NCI-H69 (cell line): ENCODE measurements around the gene HDAC4.
A peak's percentile ranks its signal among the peaks of the same experiment; 100 is the strongest.
"Not testable (repeated sequence)": the region's sequence is repeated elsewhere in the genome, so short reads cannot be mapped to it uniquely, and the experiment has no call there.

Experiments
- DNase-seq: peaks from one replicate; lab custom pipeline; 2025; lab: John Stamatoyannopoulos, UW

Gene HDAC4

DNA sequence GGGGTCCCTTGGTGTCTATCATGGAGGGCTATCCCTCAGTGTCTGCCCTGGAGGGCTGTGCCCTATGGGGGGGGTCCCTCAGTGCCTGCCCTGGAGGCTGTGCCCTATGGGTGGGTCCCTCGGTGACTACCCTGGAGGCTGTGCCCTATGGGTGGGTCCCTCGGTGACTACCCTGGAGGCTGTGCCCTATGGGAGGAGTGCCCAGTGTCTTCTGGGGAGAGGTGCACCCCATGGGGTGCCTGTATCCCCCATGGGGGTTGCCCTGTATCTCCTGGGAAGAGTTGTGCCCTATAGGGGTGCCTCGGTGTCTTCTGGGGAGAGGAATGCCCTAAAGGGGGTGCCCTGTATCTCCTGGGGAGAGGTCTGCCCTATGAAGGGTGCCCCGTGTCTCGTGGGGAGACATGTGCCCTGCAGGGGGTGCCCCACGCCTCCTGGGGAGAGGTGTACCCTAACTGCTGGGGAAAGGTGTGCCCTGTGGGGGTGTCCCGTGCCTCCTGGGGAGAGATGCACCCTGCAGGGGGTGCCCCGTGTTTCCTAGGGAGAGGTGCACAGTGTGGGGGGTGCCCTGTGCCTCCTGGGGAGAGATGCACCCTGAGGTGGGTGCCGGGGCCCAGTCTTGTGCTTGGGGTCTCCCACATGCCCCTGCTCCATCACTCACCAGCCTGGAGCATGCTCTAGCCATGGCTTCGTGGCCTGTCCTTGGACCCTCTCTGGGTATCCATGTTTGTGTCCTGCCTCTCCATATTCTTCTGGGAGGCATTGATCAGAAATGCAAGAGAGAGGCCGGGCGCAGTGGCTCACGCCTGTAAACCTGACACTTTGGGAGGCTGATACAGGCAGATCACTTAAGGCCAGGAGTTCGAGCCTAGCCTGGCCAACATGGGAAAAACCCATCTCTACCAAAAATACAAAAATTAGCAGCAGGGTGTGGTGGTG lies 215.6 kb downstream of the HDAC4 start:
- DNase-seq: no peak

DNA sequence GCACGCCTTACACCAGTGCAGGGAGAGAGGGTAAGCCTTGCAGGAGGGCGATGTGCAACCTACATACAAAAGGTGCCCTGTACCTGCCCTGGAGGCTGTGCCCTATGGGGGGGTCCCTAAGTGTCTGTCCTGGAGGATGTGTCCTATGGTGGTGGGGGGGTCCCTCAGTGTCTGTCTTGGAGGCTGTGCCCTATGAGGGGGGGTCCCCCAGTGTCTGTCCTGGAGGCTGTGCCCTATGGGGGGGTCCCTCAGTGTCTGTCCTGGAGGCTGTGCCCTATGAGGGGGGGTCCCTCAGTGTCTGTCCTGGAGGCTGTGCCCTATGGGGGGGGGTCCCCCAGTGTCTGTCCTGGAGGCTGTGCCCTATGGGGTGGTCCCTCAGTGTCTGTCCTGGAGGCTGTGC lies 216.6 kb downstream of the HDAC4 start:
- DNase-seq: no peak

DNA sequence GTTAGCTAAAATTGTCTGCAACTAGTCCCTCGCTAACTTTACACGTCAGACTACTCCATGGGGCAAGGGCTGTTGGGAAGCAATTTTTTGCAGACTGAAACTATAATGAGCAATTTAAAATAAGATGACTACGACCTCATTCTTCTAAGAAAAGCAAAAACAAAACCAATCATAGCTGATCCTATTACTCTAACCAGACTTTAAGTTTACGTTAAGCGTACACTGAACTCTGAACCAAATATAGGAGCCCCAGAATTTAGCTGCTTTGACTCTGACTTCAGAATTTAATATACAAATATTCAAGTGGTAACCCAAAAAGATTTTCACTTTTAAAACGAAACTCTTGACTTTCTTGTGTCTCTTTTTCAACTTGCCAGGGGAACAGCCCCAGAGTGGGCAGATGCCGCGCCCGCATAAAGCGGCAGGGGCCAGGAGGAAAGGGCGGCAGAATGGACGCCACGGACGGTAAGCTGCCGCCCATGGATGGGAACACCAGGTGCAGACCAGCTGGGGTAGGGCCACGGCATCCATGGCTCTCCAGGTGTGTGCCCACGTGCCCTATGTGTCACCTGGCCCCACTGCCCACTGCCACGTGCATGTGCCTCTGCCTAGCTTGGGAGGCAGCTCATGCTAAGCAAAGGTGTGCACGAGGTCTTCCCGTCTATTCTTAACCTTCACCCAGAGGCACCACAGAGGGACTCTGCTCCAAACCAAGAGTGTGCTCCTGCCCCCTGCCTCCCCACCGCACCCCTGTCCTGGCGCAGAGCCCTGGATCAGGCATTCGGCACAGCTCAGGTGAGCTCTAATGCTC lies 217.6 kb downstream of the HDAC4 start:
- no peak for DNase-seq

DNA sequence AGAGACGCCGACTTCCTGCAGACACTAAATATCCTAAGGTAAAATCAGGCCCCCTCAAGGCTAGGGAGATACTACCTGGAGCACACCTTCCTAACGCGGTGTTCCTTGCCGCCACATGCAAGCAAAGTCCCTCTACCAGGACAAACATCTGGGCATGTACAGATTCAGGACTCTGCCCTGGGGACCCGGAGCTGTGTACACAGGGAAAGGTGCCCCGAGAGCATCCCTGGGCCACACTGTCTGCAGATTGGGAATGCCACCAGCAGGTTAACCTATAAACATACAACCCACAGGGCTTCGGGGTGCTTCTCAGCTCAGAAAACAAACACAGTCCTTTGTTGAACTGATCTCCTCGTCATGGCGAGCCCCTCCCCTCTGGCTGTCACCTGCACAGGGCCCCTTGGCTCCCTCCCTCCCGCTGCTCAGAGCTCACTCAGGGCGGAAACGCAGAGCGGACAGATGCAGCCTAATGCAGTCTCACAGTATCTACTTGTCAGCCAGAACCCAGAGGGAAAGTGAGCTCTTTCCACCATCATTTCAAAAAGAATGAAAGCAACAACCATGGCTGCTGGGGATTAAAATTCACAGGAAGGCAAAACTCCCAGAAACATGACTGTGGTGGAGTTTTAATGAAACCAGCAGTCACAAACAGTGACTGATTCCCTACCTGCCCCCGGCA lies 218.8 kb downstream of the HDAC4 start:
- DNase-seq: peak; percentile 89

DNA sequence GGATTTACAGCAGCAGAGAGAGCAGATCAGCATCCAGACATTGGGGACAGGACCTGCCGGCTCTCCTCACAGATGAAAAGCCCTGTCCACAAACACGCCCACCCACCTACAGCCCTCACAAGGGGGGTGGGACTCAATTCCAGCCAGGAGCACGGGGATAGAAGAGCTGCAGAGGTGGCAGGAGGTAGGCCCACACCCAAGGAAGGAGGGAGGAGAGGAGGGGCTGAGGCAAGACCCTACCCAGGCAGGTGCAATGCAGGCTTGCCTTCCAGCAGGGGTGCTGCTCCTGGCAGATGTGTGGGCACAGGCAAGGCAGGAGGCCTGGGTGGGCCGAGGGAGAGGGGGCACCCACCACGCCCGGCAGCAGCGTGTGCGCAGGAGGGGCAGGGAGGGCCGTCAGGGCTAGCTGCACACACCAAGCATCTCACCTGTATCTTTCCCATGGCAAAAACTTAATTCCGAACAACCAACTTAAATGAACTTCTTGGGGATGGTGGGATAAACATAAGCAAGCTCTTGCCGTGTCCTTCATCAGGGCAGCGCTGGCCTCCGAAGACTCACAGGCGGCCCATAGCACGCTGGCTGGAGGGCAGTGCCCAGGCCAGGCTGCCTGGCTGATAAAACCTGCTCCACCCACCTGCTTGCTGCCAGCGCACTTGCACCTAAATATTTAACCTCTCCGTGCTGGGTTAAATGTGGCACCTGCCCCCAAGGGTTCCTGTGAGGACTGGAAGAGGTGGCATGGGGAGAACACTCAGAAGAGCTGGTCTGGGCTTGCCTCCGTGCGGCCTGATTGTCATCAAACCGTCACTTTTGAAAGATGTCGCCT lies 219.5 kb downstream of the HDAC4 start:
- DNase-seq: peak; percentile 89

DNA sequence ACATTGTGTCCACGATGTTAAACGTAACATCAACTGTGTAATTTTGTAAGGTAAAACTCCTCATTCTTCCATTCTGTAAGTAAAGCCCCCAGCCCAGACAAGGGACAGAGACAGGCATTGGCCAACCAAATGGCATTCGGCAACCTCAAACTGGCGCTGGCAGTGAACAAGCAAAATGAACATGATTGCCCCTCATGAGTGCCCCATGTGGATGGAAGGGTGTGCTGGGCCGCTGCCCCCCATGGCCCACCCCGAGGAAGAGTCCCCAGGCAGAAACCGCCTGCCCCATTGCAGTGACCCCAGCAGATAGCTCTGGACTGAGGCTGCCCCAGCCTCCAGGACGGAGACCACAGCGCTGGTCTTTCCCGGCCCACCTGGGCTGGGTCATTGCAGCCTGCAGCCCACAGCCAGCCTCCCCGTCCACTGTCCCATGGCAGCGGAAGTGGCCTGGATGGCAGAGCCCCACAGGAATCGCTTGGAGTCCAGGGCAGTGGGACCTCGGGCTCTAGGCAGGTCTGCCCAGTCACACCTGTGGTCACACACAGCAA lies 220.2 kb downstream of the HDAC4 start:
- DNase-seq: no peak

DNA sequence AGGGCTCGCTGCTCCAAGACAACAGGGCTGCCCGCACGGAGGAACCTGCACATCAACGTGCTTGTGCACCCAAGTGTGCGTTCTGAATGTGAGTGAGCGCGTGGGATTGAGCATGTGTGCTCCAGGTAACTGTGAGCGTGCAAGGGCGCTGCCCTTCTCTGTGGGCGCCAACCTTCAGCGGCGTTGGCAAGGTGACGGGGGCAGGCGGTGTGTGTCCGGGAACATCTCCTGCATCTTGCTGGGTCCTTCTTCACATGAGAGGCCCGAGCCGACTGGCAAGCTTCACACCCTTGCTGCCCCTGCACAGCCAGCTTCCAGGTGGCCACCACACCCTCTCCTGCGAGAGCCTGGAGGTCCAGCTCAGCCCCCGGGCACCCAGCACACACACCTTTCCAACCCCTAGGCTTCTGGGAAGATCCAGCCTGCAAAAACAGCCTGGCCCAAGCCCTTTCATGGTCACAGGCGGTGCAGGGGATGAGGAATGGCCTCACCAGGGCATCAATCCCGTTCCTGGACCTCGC lies 220.9 kb downstream of the HDAC4 start:
- DNase-seq: no peak

DNA sequence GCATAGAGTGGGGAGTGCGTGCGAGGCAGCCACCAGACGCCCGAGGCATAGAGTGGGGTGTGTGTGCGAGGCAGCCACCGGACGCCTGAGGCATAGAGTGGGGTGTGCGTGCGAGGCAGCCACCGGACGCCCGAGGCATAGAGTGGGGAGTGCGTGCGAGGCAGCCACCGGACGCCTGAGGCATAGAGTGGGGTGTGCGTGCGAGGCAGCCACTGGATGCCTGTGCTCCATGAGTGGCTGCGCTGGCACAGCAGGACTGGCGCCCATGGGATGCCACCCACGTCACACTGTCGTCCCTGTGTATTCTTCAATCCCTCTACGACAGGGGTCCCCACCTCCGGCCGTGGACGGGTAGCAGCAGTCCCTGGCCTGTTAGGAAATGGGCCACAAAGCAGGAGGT lies 221.9 kb downstream of the HDAC4 start:
- no peak for DNase-seq

DNA sequence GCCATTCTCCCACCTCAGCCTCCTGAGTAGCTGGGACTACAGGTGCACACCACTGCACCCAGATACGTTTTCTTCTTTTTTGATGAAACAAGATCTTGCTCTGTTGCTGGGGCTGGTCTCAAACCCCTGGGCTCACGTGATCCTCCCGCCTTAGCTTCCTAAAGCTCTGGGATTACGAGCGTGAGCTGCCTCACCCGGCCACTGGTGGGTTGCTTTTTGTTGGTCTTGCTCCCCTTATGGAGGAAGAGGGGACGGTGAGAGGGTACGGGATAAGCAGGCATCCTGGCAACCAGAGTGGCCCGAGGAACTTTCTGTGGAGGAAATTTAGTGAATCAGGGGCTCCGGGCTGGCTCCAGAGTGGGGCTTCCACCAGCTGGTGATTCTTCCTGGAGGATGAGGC lies 222.3 kb downstream of the HDAC4 start:
- DNase-seq: no peak

DNA sequence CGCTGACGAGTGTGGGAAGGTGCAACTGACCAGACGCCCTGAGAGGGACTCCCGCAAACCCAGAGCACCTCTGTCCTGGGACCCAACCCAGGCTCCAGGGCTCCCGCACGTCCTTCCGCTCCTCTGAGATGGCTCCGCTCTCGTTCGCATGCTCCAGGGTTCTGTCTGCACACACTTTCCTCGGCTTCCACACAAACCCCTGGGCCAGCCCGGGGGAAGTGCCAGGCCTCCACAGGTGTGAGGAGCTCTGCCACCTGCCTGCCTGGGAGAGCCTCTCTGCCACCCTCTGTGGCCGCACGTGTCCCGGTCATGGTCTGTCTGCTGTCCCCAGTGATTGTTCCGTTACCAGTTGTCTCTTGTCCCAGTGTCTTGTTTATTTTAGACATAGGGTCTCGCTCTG lies 222.9 kb downstream of the HDAC4 start:
- no peak for DNase-seq

DNA sequence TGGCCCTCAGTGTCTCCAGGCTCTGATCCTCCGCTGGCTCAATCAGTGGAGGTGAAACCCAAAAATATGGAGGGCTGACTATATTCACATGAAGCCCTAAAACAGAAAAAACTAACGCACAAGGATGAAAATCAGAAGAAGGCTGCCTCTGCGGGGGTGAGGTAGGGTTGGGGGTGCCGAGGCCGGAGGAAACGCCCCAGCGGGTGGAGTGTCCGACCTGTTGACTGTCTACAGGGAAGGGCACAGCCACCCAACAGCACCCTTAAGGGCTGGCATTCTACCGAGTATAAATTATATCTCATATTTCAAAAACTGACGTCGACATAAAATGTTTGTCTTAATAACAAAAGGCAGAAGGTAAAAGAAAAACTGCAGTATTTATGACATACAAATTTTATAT lies 223.5 kb downstream of the HDAC4 start:
- no peak for DNase-seq

DNA sequence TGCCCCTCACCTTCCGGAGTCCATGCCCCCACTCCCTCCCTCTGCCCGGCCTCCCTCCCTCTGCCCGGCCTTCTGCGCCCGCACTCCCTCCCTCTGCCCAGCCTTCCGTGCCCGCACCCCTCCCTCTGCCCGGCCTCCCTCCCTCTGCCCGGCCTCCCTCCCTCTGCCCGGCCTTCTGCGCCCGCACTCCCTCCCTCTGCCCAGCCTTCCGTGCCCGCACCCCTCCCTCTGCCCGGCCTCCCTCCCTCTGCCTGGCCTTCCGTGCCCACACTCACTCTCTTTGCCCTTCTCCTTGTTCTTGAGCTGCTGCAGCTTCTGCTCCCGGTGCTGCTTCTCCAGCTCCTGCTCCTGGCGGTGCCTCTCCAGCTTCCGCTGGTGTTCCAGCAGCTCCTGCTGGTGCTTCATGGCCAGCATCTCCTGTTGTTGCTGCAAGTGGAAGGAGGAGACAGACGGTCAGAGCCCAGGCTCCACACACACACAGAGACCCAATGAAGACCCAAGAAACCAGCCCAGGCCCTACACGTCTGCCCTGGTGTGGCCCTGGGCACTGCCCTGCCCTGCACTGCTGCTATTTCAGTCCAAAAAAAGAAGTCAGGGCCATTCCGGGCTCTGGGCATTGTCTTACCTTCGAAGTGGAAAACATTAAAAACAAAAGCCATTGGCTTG lies 224.5 kb downstream of the HDAC4 start:
- not testable (repeated sequence) for DNase-seq

DNA sequence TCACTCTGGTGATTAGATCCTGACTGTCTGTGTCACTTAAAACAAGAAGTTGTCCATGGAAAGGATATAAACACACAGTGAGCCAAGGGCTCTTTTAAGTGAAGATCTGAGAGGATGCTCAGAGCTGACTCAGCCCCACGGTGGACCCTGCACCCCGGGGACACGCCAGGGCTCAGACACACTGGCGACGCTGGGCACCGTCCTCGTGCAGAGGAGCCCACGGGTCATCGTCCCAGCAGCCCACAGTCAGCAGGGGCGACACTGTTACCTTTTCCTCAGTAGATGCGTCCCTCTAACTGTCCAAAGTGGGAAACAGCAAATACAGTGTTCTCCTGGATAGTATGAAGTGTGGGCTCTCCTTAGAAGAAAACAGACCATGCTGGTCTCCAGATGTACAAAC lies 225.6 kb downstream of the HDAC4 start:
- DNase-seq: no peak

DNA sequence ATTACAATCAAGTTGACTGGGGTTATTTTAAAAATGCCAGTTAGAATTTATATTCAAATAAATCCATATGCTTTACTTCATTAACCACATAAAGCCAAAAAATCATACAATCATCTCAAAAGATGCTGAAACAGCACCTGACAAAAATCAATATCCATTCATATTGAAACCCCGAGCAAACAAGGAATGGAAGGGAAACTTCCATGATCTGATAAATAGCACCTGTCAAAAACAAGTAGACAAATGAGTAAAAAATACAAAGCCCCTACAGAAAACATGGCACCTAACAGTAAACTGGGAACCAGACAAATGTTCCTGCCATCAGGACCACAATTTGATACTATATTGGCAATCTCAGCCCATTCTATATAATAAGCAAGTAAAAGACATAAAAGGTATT lies 227.5 kb downstream of the HDAC4 start:
- no peak for DNase-seq

DNA sequence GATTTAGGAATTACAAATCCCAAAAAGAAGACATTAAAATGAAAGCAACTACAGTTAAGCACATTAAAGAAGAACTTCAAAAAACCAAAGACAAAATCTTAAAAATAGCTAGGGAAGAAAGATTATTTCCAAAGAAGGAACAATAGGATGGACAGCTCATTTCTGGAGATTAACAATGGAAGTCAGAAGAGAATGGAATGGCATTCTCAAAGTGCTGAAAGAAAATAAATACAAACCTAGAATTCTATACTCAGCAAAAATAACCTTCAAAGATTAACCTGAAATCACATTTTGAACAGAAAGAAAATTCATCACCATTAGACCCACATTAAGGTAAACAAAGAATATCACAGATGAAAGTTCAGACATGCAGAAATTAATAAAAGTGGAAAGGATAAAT lies 229.2 kb downstream of the HDAC4 start:
- no peak for DNase-seq

DNA sequence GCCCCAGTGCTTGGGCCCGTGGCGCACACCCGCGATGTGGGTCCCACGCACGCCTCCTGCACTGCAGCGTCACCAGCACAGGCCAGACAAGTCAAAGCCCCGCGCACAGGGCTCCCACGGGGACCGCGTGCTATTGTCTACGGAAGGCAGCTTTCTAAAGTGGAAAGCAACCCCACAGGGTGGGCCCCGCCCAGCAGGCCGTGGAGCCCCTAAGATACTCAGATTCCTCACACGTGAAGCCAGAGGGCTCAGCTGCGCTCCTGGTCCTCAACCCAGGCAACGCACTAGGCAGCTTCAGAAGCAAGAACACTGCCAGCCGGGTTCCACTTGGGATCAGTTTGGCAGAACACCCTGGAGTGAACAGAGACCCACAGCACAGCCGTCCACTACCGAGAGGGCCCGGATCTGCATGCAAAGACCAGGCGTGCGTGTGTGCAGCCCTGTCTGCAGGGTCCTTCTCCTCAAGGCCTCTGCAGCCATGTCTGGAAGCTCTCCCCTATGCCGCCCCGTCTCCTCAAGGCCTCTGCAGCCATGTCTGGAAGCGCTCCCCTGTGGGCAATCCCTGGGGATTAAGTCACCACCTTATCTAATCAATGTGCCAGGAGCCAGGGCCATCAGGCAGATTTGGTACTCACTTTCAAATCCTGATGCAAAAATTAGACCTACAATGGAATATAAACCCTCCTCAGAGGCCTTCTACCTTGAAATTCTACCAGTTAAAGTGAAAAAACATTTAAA lies 231.3 kb downstream of the HDAC4 start:
- no peak for DNase-seq

DNA sequence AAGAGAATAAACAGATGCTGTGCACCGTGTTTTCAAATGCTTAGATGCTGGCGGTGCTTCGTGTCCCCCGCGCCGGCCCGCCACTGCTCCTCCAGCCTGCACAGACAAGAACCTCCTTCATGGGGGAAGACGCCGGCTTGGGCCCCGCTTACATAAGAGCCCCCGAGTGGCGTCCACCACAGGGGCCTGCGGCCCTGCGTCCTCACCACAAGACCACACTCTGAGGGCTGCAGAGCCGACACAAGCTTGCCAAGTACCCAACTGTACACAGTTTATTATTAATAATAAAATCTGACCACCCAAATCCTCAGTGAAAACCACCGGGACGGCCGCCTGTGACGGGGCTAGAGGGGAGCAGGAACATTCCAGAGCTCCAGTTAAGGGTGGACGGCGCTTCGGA lies 232.2 kb downstream of the HDAC4 start:
- DNase-seq: no peak

DNA sequence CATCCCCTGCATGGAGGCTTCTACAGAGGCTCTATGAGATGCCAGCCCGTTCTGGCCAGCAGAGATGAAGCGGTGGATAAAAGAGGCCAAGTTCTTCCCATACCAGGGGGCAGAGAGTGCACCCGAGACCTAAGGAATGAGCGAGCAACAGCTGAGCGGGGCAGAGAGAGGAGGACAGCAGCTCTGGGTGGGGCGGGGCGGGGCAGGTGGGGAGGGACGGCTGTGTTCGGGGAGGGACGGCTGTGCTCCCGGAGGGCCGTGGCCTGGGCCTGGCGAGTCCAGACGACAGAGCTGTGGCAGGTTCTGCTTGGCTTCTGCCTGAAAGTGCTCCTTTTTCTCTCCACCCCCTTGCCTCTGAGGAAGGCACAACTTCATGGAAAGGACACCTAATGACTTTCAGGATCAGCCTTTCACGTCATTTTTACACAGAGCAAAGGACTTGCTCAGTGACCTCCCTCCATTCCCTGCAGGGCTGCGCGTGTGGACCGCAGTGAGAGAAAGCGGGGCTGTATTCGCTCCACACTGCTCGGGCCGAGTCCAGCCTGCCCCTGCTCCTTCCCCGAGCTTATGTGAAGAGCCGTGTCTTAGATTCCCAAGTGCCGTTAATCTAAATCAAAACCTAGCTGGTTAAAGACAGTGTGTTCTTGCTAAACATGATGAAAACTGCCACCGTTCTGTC lies 232.9 kb downstream of the HDAC4 start:
- no peak for DNase-seq

DNA sequence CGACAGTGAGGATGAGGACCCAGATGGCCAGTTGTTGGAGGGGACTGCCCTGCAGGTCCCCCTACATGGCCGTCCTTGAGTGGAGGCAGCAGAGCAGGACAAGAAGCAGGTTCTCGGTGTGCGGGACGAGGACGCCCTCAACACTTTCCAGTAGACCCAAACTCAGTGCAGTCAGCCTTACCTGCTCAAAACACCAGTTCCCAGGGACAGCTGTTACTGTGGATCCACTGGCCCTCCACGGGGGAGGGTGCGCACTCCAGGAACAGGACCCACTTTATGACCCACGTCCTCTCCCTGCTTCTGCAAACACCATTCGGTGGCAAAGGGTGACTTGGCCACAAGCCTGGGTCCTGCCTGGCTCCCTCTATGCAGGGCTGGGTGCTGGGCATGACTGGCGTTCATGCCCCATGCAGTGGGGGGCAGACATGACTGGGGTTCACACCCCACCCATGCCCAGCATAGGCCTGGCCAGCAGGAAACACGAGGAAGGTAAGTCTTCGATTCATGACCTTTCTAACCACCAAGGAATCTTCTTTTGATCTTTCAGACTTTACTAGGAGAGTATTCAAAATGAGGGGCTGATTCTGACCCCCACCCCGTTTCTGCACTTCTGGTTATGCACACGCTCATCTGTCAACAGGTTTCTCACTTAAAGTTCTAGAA lies 233.7 kb downstream of the HDAC4 start:
- no peak for DNase-seq
